ENCODE data around the gene RAD21L1.

RAD21L1 gene

DNA sequence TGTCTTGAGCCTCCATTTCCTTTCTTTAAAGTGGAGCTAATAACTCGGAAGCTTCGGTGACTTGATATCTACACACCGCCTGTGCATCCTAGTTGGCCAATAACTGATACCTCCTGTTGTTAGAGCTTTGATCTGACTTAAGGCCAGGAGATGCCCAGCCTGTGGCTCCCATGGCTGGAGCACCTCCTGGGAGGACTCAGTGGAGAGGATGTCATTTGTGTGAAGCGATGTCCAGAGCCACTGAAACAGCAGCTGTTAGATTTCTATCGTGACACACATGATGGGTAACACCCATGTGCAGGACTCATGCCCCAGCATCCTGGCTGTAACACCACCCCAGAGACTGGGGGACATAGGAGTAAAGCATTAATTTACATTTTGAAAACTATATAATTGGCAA is 72.3 kb downstream of the RAD21L1 start:
- no peak for ATAC-seq
- TF ChIP-seq, protein P1, sequence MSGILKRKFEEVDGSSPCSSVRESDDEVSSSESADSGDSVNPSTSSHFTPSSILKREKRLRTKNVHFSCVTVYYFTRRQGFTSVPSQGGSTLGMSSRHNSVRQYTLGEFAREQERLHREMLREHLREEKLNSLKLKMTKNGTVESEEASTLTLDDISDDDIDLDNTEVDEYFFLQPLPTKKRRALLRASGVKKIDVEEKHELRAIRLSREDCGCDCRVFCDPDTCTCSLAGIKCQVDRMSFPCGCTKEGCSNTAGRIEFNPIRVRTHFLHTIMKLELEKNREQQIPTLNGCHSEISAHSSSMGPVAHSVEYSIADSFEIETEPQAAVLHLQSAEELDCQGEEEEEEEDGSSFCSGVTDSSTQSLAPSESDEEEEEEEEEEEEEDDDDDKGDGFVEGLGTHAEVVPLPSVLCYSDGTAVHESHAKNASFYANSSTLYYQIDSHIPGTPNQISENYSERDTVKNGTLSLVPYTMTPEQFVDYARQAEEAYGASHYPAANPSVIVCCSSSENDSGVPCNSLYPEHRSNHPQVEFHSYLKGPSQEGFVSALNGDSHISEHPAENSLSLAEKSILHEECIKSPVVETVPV (CRISPR knock-in tag; IDR thresholded peaks at IDR 0.05), result no peak
- TF ChIP-seq BACH2 (CRISPR knock-in tag; IDR thresholded peaks at IDR 0.05; ENCODE audit: borderline replicate concordance), result no peak
- TF ChIP-seq, protein P2, sequence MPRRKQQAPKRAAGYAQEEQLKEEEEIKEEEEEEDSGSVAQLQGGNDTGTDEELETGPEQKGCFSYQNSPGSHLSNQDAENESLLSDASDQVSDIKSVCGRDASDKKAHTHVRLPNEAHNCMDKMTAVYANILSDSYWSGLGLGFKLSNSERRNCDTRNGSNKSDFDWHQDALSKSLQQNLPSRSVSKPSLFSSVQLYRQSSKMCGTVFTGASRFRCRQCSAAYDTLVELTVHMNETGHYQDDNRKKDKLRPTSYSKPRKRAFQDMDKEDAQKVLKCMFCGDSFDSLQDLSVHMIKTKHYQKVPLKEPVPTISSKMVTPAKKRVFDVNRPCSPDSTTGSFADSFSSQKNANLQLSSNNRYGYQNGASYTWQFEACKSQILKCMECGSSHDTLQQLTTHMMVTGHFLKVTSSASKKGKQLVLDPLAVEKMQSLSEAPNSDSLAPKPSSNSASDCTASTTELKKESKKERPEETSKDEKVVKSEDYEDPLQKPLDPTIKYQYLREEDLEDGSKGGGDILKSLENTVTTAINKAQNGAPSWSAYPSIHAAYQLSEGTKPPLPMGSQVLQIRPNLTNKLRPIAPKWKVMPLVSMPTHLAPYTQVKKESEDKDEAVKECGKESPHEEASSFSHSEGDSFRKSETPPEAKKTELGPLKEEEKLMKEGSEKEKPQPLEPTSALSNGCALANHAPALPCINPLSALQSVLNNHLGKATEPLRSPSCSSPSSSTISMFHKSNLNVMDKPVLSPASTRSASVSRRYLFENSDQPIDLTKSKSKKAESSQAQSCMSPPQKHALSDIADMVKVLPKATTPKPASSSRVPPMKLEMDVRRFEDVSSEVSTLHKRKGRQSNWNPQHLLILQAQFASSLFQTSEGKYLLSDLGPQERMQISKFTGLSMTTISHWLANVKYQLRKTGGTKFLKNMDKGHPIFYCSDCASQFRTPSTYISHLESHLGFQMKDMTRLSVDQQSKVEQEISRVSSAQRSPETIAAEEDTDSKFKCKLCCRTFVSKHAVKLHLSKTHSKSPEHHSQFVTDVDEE (CRISPR knock-in tag; IDR thresholded peaks at IDR 0.05), result no peak
- no peak for TF ChIP-seq GLIS3 (CRISPR knock-in tag; IDR thresholded peaks at IDR 0.05)
- no peak for TF ChIP-seq ZFP3 (CRISPR knock-in tag; IDR thresholded peaks at IDR 0.05)
- TF ChIP-seq PPARA (CRISPR knock-in tag; IDR thresholded peaks at IDR 0.05; ENCODE audit: borderline replicate concordance), result no peak
- no peak for TF ChIP-seq ESRRG (CRISPR knock-in tag; IDR thresholded peaks at IDR 0.05)
- TF ChIP-seq ARNTL (CRISPR knock-in tag; IDR thresholded peaks at IDR 0.05; ENCODE audit: borderline replicate concordance, low read depth), result no peak
- TF ChIP-seq OSR1 (CRISPR knock-in tag; IDR thresholded peaks at IDR 0.05), result no peak
- TF ChIP-seq ZNF8 (CRISPR knock-in tag; IDR thresholded peaks at IDR 0.05), result no peak
- no peak for TF ChIP-seq TOX (CRISPR knock-in tag; IDR thresholded peaks at IDR 0.05; ENCODE audit: borderline replicate concordance)
- TF ChIP-seq, protein P3, sequence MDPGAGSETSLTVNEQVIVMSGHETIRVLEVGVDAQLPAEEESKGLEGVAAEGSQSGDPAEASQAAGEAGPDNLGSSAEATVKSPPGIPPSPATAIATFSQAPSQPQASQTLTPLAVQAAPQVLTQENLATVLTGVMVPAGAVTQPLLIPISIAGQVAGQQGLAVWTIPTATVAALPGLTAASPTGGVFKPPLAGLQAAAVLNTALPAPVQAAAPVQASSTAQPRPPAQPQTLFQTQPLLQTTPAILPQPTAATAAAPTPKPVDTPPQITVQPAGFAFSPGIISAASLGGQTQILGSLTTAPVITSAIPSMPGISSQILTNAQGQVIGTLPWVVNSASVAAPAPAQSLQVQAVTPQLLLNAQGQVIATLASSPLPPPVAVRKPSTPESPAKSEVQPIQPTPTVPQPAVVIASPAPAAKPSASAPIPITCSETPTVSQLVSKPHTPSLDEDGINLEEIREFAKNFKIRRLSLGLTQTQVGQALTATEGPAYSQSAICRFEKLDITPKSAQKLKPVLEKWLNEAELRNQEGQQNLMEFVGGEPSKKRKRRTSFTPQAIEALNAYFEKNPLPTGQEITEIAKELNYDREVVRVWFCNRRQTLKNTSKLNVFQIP (CRISPR knock-in tag; IDR thresholded peaks at IDR 0.05; ENCODE audit: borderline replicate concordance, low read depth), result no peak
- TF ChIP-seq SNAI2 (CRISPR knock-in tag; IDR thresholded peaks at IDR 0.05), result no peak
- no peak for TF ChIP-seq ZNF565 (CRISPR knock-in tag; conservative IDR thresholded peaks at IDR 0.05; ENCODE audit: low read depth)
- TF ChIP-seq RARB (CRISPR knock-in tag; IDR thresholded peaks at IDR 0.05), result no peak
- no peak for TF ChIP-seq ZC3H10 (CRISPR knock-in tag; IDR thresholded peaks at IDR 0.05)
- TF ChIP-seq ZFP30 (CRISPR knock-in tag; IDR thresholded peaks at IDR 0.05), result no peak
- TF ChIP-seq, protein P4, sequence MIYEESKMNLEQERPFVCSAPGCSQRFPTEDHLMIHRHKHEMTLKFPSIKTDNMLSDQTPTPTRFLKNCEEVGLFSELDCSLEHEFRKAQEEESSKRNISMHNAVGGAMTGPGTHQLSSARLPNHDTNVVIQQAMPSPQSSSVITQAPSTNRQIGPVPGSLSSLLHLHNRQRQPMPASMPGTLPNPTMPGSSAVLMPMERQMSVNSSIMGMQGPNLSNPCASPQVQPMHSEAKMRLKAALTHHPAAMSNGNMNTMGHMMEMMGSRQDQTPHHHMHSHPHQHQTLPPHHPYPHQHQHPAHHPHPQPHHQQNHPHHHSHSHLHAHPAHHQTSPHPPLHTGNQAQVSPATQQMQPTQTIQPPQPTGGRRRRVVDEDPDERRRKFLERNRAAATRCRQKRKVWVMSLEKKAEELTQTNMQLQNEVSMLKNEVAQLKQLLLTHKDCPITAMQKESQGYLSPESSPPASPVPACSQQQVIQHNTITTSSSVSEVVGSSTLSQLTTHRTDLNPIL (CRISPR knock-in tag; IDR thresholded peaks at IDR 0.05; ENCODE audit: low read depth), result no peak
- TF ChIP-seq ZNF70 (CRISPR knock-in tag; IDR thresholded peaks at IDR 0.05), result no peak
- no peak for TF ChIP-seq TCF4 (CRISPR knock-in tag; IDR thresholded peaks at IDR 0.05; ENCODE audit: borderline replicate concordance)

DNA sequence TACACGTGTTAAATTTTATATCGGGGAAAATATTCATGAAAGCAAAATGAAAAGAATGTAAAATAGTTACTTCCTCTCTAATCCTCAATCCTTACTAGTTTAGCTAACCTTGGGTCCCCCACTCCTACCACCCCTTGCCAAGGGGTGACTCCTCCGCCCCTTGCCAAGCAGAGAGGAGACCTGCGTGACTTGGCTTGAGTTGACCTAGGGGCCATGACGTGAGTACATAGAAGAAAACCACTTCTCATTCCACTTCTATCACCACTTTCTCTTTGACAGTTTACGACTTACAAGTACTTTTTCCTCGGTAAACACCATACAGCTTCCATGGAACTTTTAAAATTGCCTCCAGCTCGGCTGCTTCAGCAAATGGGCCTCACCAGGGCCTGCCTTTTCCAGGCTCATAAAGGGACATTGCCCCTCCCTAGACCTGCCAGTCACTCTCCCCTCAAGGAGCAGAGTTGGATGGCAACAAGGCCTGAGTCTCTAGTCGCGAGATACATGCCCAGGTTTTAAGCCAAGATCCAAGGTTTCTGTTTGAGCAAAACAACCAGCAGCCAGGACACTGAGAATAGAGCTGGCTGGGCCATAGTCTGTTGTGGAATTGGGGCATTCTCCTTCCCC is 73.2 kb downstream of the RAD21L1 start:
- no peak for TF ChIP-seq ZC3H10 (CRISPR knock-in tag; IDR thresholded peaks at IDR 0.05)
- TF ChIP-seq GLIS3 (CRISPR knock-in tag; IDR thresholded peaks at IDR 0.05), result no peak
- TF ChIP-seq PPARA (CRISPR knock-in tag; IDR thresholded peaks at IDR 0.05; ENCODE audit: borderline replicate concordance), result no peak
- TF ChIP-seq, protein P4 (CRISPR knock-in tag; IDR thresholded peaks at IDR 0.05; ENCODE audit: low read depth), result no peak
- TF ChIP-seq, protein P3 (CRISPR knock-in tag; IDR thresholded peaks at IDR 0.05; ENCODE audit: borderline replicate concordance, low read depth), result no peak
- ATAC-seq, result no peak

All from SK-N-SH treated with all-trans-retinoic acid at 6 μM for 48 hours (cell line).